IMR-90 (cell line): Measurements from ENCODE around the gene CCT7. TPM values are rescaled to one million over a fixed set of nuclear protein-coding genes. Genes with fewer than 3 reads are reported as not detected.

Experiments used
- ATAC-seq: fragments of 200-7000 bp; cut with Tn5 transposase; 2 replicates; pipeline ENCODE4 v1.9.1; 2020; ENCODE audit warnings: low read depth, mild to moderate bottlenecking, moderate library complexity
- Bru-seq: library from RNA; stranded (reverse); fragments of 400-500 nt; gene quantifications from one replicate; lab custom pipeline; 2021; lab: Mats Ljungman, UMichigan
- BruChase-seq, 2 experiments: library from RNA; stranded (reverse); fragments of 400-500 nt; gene quantifications; one replicate each; lab custom pipeline; 2021; lab: Mats Ljungman, UMichigan
- BruUV-seq: library from RNA; stranded (reverse); fragments of 400-500 nt; replicated peaks from 2 replicates; lab custom pipeline; 2021; lab: Mats Ljungman, UMichigan
- CTCF ChIA-PET: fragments of 300-600 bp; formaldehyde crosslinking; extraction: SDS; loops from one replicate; lab custom pipeline; 2021; ENCODE audit warnings: antibody characterized with exemption; lab: Yijun Ruan, JAX
- POLR2A ChIA-PET: fragments of 300-600 bp; sonication (Branson Sonifier 250); formaldehyde crosslinking; loops from one replicate; lab custom pipeline; 2022; ENCODE audit warnings: antibody characterized with exemption; ENCODE audit not compliant: unreplicated experiment; lab: Charles Lee
- DNase-seq: peaks from one replicate; pipeline ENCODE4 v3.0.0; 2013
- H2AFZ ChIP-seq: replicated peaks from 2 replicates; pipeline ENCODE3; 2013; ENCODE audit warnings: low read length, mild to moderate bottlenecking; ENCODE audit not compliant: poor library complexity
- H2AK5ac ChIP-seq: 2 replicates; pipeline ENCODE4 v1.6.1; 2013; ENCODE audit warnings: low read depth, low read length, inconsistent platforms
- H2AK9ac ChIP-seq: replicated peaks from 2 replicates; pipeline ENCODE3; 2013; ENCODE audit warnings: mild to moderate bottlenecking, low read depth, low read length, moderate library complexity; ENCODE audit not compliant: poor library complexity
- H2BK120ac ChIP-seq: 2 replicates; pipeline ENCODE4 v1.6.1; 2013; ENCODE audit warnings: low read depth, low read length, inconsistent platforms
- H2BK15ac ChIP-seq: 3 replicates; pipeline ENCODE4 v1.6.1; 2013; ENCODE audit warnings: low read depth, low read length, inconsistent platforms
- H2BK20ac ChIP-seq: 2 replicates; pipeline ENCODE4 v1.6.1; 2013; ENCODE audit warnings: low read depth, mild to moderate bottlenecking, inconsistent platforms, low read length, moderate library complexity
- H2BK5ac ChIP-seq: 2 replicates; pipeline ENCODE4 v1.6.1; 2013; ENCODE audit warnings: mild to moderate bottlenecking, low read depth, low read length, inconsistent platforms; ENCODE audit not compliant: poor library complexity, severe bottlenecking
- H3K14ac ChIP-seq: replicated peaks from 2 replicates; pipeline ENCODE4 v1.6.1; 2013; ENCODE audit warnings: low read depth, low read length, inconsistent platforms
- H3K18ac ChIP-seq: 2 replicates; pipeline ENCODE4 v1.6.1; 2013; ENCODE audit warnings: low read depth, low read length, control low read depth
- H3K23ac ChIP-seq: 2 replicates; pipeline ENCODE4 v1.6.1; 2013; ENCODE audit warnings: low read depth, low read length, inconsistent platforms
- H3K27ac ChIP-seq: 2 replicates; pipeline ENCODE4 v1.5.1; 2013; ENCODE audit warnings: mild to moderate bottlenecking, control low read depth, low read length; ENCODE audit not compliant: insufficient read depth
- H3K27me3 ChIP-seq: 2 replicates; pipeline ENCODE4 v1.6.1; 2013; ENCODE audit warnings: low read length; ENCODE audit not compliant: control insufficient read depth, insufficient read depth
- H3K36me3 ChIP-seq: 2 replicates; pipeline ENCODE4 v1.6.1; 2013; ENCODE audit warnings: low read length, mixed read lengths; ENCODE audit not compliant: control insufficient read depth, insufficient read depth
- H3K4ac ChIP-seq: 2 replicates; pipeline ENCODE4 v1.6.1; 2013; ENCODE audit warnings: low read depth, low read length, inconsistent platforms
- H3K4me1 ChIP-seq: 2 replicates; pipeline ENCODE4 v1.6.1; 2013; ENCODE audit warnings: low read length, mixed read lengths; ENCODE audit not compliant: control insufficient read depth, insufficient read depth
- H3K4me2 ChIP-seq: 2 replicates; pipeline ENCODE4 v1.6.1; 2013; ENCODE audit warnings: low read depth, mild to moderate bottlenecking, control low read depth, low read length, moderate library complexity
- H3K4me3 ChIP-seq: 2 replicates; pipeline ENCODE4 v1.5.1; 2013; ENCODE audit warnings: low read depth, mild to moderate bottlenecking, control low read depth, low read length, moderate library complexity; ENCODE audit not compliant: insufficient read depth
- H3K56ac ChIP-seq: 2 replicates; pipeline ENCODE4 v1.6.1; 2013; ENCODE audit warnings: low read length, inconsistent platforms; ENCODE audit not compliant: insufficient read depth; ENCODE audit errors: extremely low read depth
- H3K79me1 ChIP-seq, 2 experiments: 2 replicates each; pipeline ENCODE4 v1.6.1; 2013; ENCODE audit warnings: low read length in 2 of 2, inconsistent platforms in 1 of 2, low read depth in 1 of 2
- H3K9ac ChIP-seq: 2 replicates; pipeline ENCODE4 v1.6.1; 2013; ENCODE audit warnings: low read depth, low read length, control low read depth
- H3K9me1 ChIP-seq: 2 replicates; pipeline ENCODE4 v1.6.1; 2013; ENCODE audit warnings: low read length, inconsistent platforms; ENCODE audit not compliant: insufficient read depth
- H3K9me3 ChIP-seq: 2 replicates; pipeline ENCODE4 v1.6.1; 2013; ENCODE audit warnings: low read length; ENCODE audit not compliant: control insufficient read depth, insufficient read depth
- H4K20me1 ChIP-seq: 2 replicates; pipeline ENCODE4 v1.6.1; 2013; ENCODE audit warnings: low read length, inconsistent platforms; ENCODE audit not compliant: insufficient read depth
- H4K5ac ChIP-seq: 2 replicates; pipeline ENCODE4 v1.6.1; 2013; ENCODE audit warnings: mild to moderate bottlenecking, low read depth, low read length, control low read depth
- H4K8ac ChIP-seq, 2 experiments: 2 replicates each; pipeline ENCODE4 v1.6.1; 2013; ENCODE audit warnings: low read depth in 2 of 2, low read length in 2 of 2, control low read depth in 1 of 2, inconsistent platforms in 1 of 2
- H4K91ac ChIP-seq: 2 replicates; pipeline ENCODE4 v1.6.1; 2013; ENCODE audit warnings: low read depth, low read length, inconsistent platforms; ENCODE audit not compliant: insufficient read depth
- CEBPB ChIP-seq: IDR thresholded peaks from 2 replicates; pipeline ENCODE4 v1.6.1; 2012; ENCODE audit warnings: low read depth, low read length, improper control_type of control experiment
- CTCF ChIP-seq: conservative IDR thresholded peaks from 2 replicates; pipeline ENCODE4 v1.5.1; 2012; ENCODE audit warnings: mild to moderate bottlenecking, low read depth, low read length, improper control_type of control experiment
- FOS ChIP-seq: fragments of 150-350 bp; IDR thresholded peaks from 2 replicates; pipeline ENCODE4 v1.6.1; 2016; ENCODE audit warnings: low read depth, low read length
- MAFK ChIP-seq: IDR thresholded peaks from 2 replicates; pipeline ENCODE4 v1.6.1; 2012; ENCODE audit warnings: low read depth, low read length, improper control_type of control experiment
- MAZ ChIP-seq: IDR thresholded peaks from 2 replicates; pipeline ENCODE4 v1.6.1; 2012; ENCODE audit warnings: low read depth, mild to moderate bottlenecking, low read length, improper control_type of control experiment, moderate library complexity, borderline replicate concordance
- MXI1 ChIP-seq: IDR thresholded peaks from 2 replicates; pipeline ENCODE4 v1.6.1; 2012; ENCODE audit warnings: low read depth, mild to moderate bottlenecking, low read length, moderate library complexity, borderline replicate concordance
- NFE2L2 ChIP-seq: fragments of 150-350 bp; IDR thresholded peaks from 2 replicates; pipeline ENCODE4 v1.6.1; 2016; ENCODE audit warnings: low read depth, mild to moderate bottlenecking, low read length
- POLR2A ChIP-seq: IDR thresholded peaks from 2 replicates; pipeline ENCODE4 v1.6.1; 2012; ENCODE audit warnings: mild to moderate bottlenecking, low read depth, low read length
- RCOR1 ChIP-seq: IDR thresholded peaks from 2 replicates; pipeline ENCODE4 v1.6.1; 2012; ENCODE audit warnings: mild to moderate bottlenecking, low read length, improper control_type of control experiment; ENCODE audit not compliant: insufficient replicate concordance
- SMC3 ChIP-seq: fragments of 150-350 bp; IDR thresholded peaks from 2 replicates; pipeline ENCODE4 v1.6.1; 2016; ENCODE audit warnings: low read depth, mild to moderate bottlenecking, antibody characterized with exemption, low read length, moderate library complexity
- USF2 ChIP-seq: fragments of 150-350 bp; IDR thresholded peaks from 2 replicates; pipeline ENCODE4 v1.6.1; 2017; ENCODE audit warnings: mild to moderate bottlenecking, antibody characterized with exemption, low read length, low read depth
- WGBS, 2 experiments: methylation state at CpG; one replicate each; pipeline versions ENCODE4 v1.1.5 to v1.1.7; 2013; ENCODE audit warnings: missing lambda C conversion rate in 2 of 2; ENCODE audit not compliant: insufficient read length in 1 of 2; ENCODE audit errors: extremely low coverage in 2 of 2; 5-methylcytosine and 5-hydroxymethylcytosine counted together
- dilution Hi-C: fragments of 300-500 bp; cut with HindIII; formaldehyde crosslinking; loops from one replicate; pipeline ENCODE4 v1.14.3; 2018; ENCODE audit warnings: low sequenced_read_pairs; ENCODE audit not compliant: unreplicated experiment
- in situ Hi-C: fragments of 300-500 bp; cut with MboI; formaldehyde crosslinking; loops from 3 replicates; pipeline ENCODE4 v1.14.3; 2019; ENCODE audit warnings: low sequenced_read_pairs, inconsistent platforms, mixed read lengths
- intact Hi-C: fragments of 100-400 bp; cut with micrococcal nuclease; formaldehyde crosslinking; loops from 2 replicates; pipeline ENCODE4 v1.10.0; 2022
- long read RNA-seq: library from polyadenylated mRNA; unstranded; transcript quantifications from one replicate; pipeline ENCODE4 v2.0.0, GENCODE V29; 2021; ENCODE audit not compliant: unreplicated experiment
- polyA plus RNA-seq, 3 experiments: library from polyadenylated mRNA; depleted of rRNA; stranded (reverse); fragments of >200 nt; gene quantifications; 2 replicates each; pipeline ENCODE4 v1.2.3, GENCODE V29; 2012; ENCODE audit warnings: low replicate concordance in 1 of 3
- total RNA-seq: library from RNA; depleted of rRNA; stranded (reverse); fragments of >200 nt; gene quantifications from 2 replicates; pipeline ENCODE4 v1.2.3, GENCODE V29; 2012; rRNA removed

Gene CCT7
- 557 and 575 TPM in 2 replicates for total RNA-seq
- 321 and 329 TPM in 2 replicates for polyA plus RNA-seq (2012; rRNA removed)
- 226 and 323 TPM in 2 replicates for polyA plus RNA-seq (2012; cell fraction: cytosol; rRNA removed)
- polyA plus RNA-seq (2012; cell fraction: nucleus; rRNA removed; ENCODE audit: low replicate concordance) = 107 and 114 TPM in 2 replicates
- percentile 86 among the genes with signal in this experiment for Bru-seq, nascent RNA
- BruChase-seq, experiment 1, labeled RNA remaining after a 6-hour chase = percentile 84 among the genes with signal in this experiment
- BruChase-seq, experiment 2, labeled RNA remaining after a 2-hour chase = percentile 76 among the genes with signal in this experiment
- long read RNA-seq, transcript CCT7-201 (12 exons, 1,916 nt) = major isoform, 275 of 318 reads
- long read RNA-seq, partial matches to known transcripts = 28 of 318 reads
- long read RNA-seq, other reads (novel, unspliced or antisense) = 12 of 318 reads

GRCh38 chr2:73233932-73234832 lies at the start of gene CCT7:
Gene CCT7, plus strand, starts transcription at chr2:73234308. Its CDS starts 71 bp downstream, at chr2:73234379.
- H3K9me1 ChIP-seq = peaks cover 12% of the 10 kb centered on the region
- peak within 1 kb of the TSS; percentile 90 for H2BK5ac ChIP-seq
- H3K56ac ChIP-seq = peak within 1 kb of the TSS; percentile 81
- H3K27ac ChIP-seq = peak within 1 kb of the TSS; percentile 83
- peaks cover 5% of the 10 kb centered on the region; the same call in 1 of the 2 replicates for H3K4me1 ChIP-seq
- intact Hi-C loops (loop anchor here (5.0 kb wide), 1 partner anchor 503 kb away; the partner anchor contains the start of gene TPRKB), in situ Hi-C loops (no loop called here), dilution Hi-C loops (no loop called here)
- H2AK5ac ChIP-seq = peak within 1 kb of the TSS; percentile 92
- H3K4ac ChIP-seq = peak within 1 kb of the TSS; percentile 86
- H2BK120ac ChIP-seq = peak within 1 kb of the TSS; percentile 50; the same call in 1 of the 2 replicates
- H4K20me1 ChIP-seq = peaks cover 50% of the 10 kb centered on the region
- peaks cover 2% of the 10 kb centered on the region; the same call in 1 of the 2 replicates for H3K36me3 ChIP-seq
- no peak within 1 kb of the TSS; the same call in 2 of the 3 replicates for H2BK15ac ChIP-seq
- peak within 1 kb of the TSS; percentile 89 for H3K4me2 ChIP-seq
- H2AK9ac ChIP-seq = peak within 1 kb of the TSS; percentile 96
- H3K4me3 ChIP-seq = peak within 1 kb of the TSS; percentile 83
- no peak for TF ChIP-seq FOS
- no peak for TF ChIP-seq NFE2L2
- TF ChIP-seq SMC3 = no peak
- TF ChIP-seq MAFK = no peak
- TF ChIP-seq POLR2A = peak; percentile 96
- no peak for TF ChIP-seq USF2
- TF ChIP-seq MXI1 = peak; percentile 47; the same call in 1 of the 2 replicates
- TF ChIP-seq RCOR1 = no peak
- TF ChIP-seq CEBPB = no peak
- TF ChIP-seq CTCF = no peak
- no peak for TF ChIP-seq MAZ
- H3K9ac ChIP-seq = peak within 1 kb of the TSS; percentile 86
- no peaks in the 10 kb centered on the region for H3K9me3 ChIP-seq
- peak; percentile 89 for DNase-seq
- peak; percentile 72 for ATAC-seq
- H2BK20ac ChIP-seq = no peak within 1 kb of the TSS
- peak within 1 kb of the TSS; percentile 86 for H4K5ac ChIP-seq
- peak within 1 kb of the TSS; percentile 87 for H3K23ac ChIP-seq
- no TSS peak for BruUV-seq
- no peaks in the 10 kb centered on the region for H3K27me3 ChIP-seq
- POLR2A ChIA-PET = no interaction called here
- H3K18ac ChIP-seq = peak within 1 kb of the TSS; percentile 10
- peaks cover 5 to 51% of the 10 kb centered on the region in 2 experiments for H3K79me1 ChIP-seq
- CTCF ChIA-PET = interaction anchor here (0.6 kb wide), 2 partner anchors 19 to 25 kb away, joined by 3 to 8 read pairs; no protein-coding TSS in a partner anchor
- peak within 1 kb of the TSS; percentile 72 for H4K91ac ChIP-seq
- 0% methylated on average over 35 of the region's 69 CpGs; no CpG with 5 or more reads in 1 of the 2 experiments for WGBS, 2 experiments
- H4K8ac ChIP-seq = peak within 1 kb of the TSS; percentile 87 to 98
- H3K14ac ChIP-seq = peak within 1 kb of the TSS; percentile 88
- peak within 1 kb of the TSS; percentile 99 for H2AFZ ChIP-seq
